ENCODE measurements around the gene POM121L2. TPM values are rescaled to one million over a fixed set of nuclear protein-coding genes. Genes with fewer than 3 reads are reported as not detected.

The POM121L2 gene
- total and polyA plus RNA-seq, 2 donors from 2014 or later, result not detected

- no peak for FAIRE-seq
- Histone ChIP-seq H3K27ac (ENCODE audit: low read depth in 2 of 2, low read length in 2 of 2) (no peak overlapping the region), H3K4me1 (ENCODE audit: control insufficient read depth in 2 of 3, insufficient read depth in 2 of 3, low read depth in 1 of 3, low read length in 3 of 3) (no peaks in the 10 kb centered on the region), H3K36me3 (ENCODE audit: control insufficient read depth in 2 of 3, insufficient read depth in 3 of 3, low read length in 3 of 3) (no peaks in the 10 kb centered on the region), H3K4me3 (ENCODE audit: low read length in 3 of 3) (no peak overlapping the region), H3K27me3 (ENCODE audit: control insufficient read depth, insufficient read depth, low read length) (peaks cover 57% of the 10 kb centered on the region), H3K9ac (ENCODE audit: low read length in 3 of 3) (no peak overlapping the region), H3K9me3 (ENCODE audit: control insufficient read depth in 2 of 3, insufficient read depth in 1 of 3, low read length in 3 of 3) (no peaks in the 10 kb centered on the region)
- intact Hi-C loops (cut with DNase I), result no loop called here
- no peak for DNase-seq
- TF ChIP-seq, protein P1, sequence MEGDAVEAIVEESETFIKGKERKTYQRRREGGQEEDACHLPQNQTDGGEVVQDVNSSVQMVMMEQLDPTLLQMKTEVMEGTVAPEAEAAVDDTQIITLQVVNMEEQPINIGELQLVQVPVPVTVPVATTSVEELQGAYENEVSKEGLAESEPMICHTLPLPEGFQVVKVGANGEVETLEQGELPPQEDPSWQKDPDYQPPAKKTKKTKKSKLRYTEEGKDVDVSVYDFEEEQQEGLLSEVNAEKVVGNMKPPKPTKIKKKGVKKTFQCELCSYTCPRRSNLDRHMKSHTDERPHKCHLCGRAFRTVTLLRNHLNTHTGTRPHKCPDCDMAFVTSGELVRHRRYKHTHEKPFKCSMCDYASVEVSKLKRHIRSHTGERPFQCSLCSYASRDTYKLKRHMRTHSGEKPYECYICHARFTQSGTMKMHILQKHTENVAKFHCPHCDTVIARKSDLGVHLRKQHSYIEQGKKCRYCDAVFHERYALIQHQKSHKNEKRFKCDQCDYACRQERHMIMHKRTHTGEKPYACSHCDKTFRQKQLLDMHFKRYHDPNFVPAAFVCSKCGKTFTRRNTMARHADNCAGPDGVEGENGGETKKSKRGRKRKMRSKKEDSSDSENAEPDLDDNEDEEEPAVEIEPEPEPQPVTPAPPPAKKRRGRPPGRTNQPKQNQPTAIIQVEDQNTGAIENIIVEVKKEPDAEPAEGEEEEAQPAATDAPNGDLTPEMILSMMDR (IDR thresholded peaks at IDR 0.05; ENCODE audit: borderline replicate concordance, extremely low read depth, insufficient read depth), result no peak
These were observed 36.8 kb downstream of the POM121L2 start for GRCh38 chr6:27275025-27275956.

- H3K9me3 ChIP-seq (ENCODE audit: control insufficient read depth in 2 of 3, insufficient read depth in 1 of 3, low read length in 3 of 3), result no peaks in the 10 kb centered on the region
- H3K4me3 ChIP-seq (ENCODE audit: low read length in 3 of 3), result no peak overlapping the region
- no peak for DNase-seq
- no peak overlapping the region for H3K27ac ChIP-seq (ENCODE audit: low read depth in 2 of 2, low read length in 2 of 2)
- FAIRE-seq, result no peak
- no peaks in the 10 kb centered on the region for H3K4me1 ChIP-seq (ENCODE audit: control insufficient read depth in 2 of 3, insufficient read depth in 2 of 3, low read depth in 1 of 3, low read length in 3 of 3)
- peaks cover 51% of the 10 kb centered on the region for H3K27me3 ChIP-seq (ENCODE audit: control insufficient read depth, insufficient read depth, low read length)
- TF ChIP-seq, protein P1 (IDR thresholded peaks at IDR 0.05; ENCODE audit: borderline replicate concordance, extremely low read depth, insufficient read depth), result no peak
- intact Hi-C loops (cut with DNase I), result no loop called here
- no peaks in the 10 kb centered on the region for H3K36me3 ChIP-seq (ENCODE audit: control insufficient read depth in 2 of 3, insufficient read depth in 3 of 3, low read length in 3 of 3)
- H3K9ac ChIP-seq (ENCODE audit: low read length in 3 of 3), result no peak overlapping the region
These were observed 38.3 kb downstream of the POM121L2 start for GRCh38 chr6:27273783-27274182.

DNA sequence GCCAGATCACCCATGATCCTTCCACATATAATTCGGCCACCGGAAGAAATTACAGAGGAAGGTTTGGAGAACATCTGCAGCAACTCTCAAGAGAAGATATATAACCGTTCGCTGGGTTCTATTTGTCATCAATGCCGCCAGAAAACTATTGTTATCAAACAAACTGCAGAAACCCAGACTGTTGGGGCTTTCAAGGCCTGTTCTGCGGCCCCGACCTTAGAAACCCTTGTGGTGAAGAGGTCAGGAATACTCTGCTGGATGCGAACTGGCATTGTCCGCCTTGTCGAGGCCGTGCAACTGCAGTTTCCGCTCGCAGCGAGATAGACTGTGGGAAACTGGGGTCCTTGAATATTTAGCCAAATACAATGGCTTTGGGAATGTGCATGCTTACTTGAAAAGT is 43.3 kb downstream of the POM121L2 start:
- Histone ChIP-seq H3K9ac (ENCODE audit: low read length in 3 of 3) (no peak overlapping the region), H3K36me3 (ENCODE audit: control insufficient read depth in 2 of 3, insufficient read depth in 3 of 3, low read length in 3 of 3) (no peaks in the 10 kb centered on the region), H3K27ac (ENCODE audit: low read depth in 2 of 2, low read length in 2 of 2) (no peak overlapping the region), H3K4me3 (ENCODE audit: low read length in 3 of 3) (no peak overlapping the region), H3K9me3 (ENCODE audit: control insufficient read depth in 2 of 3, insufficient read depth in 1 of 3, low read length in 3 of 3) (no peaks in the 10 kb centered on the region), H3K4me1 (ENCODE audit: control insufficient read depth in 2 of 3, insufficient read depth in 2 of 3, low read depth in 1 of 3, low read length in 3 of 3) (no peaks in the 10 kb centered on the region), H3K27me3 (ENCODE audit: control insufficient read depth, insufficient read depth, low read length) (peaks cover 46% of the 10 kb centered on the region)
- intact Hi-C loops (cut with DNase I), result no loop called here
- TF ChIP-seq, protein P1 (IDR thresholded peaks at IDR 0.05; ENCODE audit: borderline replicate concordance, extremely low read depth, insufficient read depth), result no peak
- no peak for DNase-seq
- no peak for FAIRE-seq
